Measurements from ENCODE around the gene DYNLRB2.

Gene DYNLRB2

DNA sequence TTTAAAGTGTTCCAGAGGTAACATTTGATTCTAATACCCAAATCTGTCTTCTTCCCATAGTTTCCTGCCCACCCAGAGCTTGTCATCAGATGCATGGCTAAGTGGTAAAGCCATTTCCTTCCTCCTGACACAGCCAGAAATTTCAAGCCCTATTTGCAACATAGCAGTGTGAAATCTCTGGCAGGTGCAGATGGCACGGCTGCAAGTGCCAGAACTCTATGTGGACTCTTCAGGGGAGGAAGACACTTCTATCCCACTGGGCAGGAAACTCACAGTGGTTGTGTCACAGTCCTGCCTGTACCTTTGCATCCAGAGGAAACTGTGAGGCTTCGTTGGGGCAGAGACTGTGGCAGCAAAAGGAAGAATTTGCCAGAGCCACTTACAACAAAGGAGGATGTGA is 13.2 kb downstream of the DYNLRB2 start:
- no peak for DNase-seq

DNA sequence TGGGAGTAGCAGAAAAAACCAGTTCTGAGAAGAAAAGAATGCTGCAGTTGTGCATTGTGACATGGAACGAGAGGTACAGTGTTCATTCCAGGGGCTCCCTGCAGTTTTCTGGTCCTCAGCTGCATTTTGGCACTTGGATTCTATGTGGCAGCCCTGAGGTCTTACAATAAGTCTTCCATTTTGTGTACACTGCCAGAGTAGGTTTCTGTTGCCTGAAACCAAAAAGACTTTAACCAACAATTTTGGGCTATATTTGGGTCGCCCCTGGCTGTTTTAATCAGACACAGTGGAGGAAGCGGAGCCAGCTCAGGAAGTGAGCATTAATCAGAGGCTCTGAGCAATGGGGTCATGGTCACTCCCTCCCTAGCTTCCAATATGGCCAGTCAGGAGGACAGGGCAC is 15.7 kb downstream of the DYNLRB2 start:
- no peak for DNase-seq

DNA sequence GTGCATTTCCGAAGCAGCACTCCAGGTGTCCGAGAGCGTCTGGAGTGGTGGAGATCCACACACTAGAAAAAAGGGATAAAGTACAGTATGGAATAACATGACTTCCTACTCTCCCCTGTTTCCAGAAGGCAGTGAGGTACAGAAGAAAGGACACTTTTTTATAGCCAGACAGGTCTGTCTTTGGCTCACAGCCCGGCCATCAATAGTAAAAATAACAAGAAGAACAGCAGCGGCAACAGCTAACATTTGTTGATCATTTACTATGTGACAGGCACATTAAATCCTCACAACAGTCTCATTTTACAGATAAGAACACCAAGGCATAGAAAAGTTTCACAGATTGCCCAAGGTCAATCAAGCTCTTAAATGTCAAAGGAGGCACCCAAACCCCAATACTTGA is 16.2 kb downstream of the DYNLRB2 start:
- no peak for DNase-seq

DNA sequence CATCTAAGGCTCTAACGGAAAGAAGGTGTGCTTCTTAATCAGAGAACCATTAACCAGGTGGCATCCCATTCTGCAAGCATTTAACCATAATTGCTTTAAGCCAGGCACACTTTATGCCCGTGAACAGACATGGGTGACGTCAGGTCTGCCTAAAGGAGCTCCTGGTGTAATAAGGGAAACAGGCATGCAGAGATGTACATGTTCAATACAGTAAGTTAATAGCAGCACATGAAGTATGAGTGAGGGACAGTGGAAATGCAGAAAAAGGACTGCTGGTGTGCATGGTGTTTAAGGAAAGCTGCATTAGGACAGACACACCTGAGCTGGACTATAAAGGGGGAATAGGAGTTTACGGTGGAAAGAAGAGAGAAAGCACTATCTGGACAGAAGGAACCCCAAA is 18.6 kb downstream of the DYNLRB2 start:
- DNase-seq: no peak

DNA sequence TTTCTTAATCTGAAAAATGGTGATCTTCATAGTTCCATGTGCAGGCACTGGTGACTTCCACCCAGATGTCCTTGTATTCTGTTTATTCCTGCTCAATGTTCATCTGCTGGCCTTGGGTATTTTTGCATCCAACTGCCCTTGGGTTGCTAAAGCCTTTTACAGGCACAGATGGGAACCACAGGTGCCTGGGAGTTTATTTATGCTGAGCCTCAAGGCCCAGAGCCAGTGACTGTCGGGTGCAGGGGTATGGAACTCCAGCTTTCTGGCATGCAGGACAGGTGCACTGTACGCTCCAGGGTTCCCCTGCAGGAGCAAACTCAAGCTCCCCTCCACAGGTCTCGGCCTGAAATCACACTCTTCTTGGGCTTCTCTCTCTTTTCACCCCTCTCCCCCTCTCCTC is 22.3 kb downstream of the DYNLRB2 start:
- no peak for DNase-seq

DNA sequence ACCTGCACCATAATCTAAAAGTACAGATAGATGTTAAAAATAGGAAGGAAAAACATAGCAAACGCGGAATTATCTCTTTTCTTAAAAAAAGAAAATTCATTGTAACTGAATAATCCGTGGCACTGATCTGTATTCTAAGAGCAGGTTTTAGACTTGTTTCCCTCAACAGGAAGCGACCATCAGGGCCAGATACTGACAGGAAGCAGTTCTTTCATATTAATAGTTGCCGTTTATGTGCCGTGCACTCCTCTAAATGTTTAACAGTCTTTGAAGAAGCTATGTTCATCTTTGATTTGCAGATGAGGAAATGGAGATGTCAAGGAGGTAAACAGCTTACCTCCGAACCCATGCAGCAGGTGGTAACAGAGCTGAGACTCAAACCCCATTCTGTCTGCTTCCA is 23.6 kb downstream of the DYNLRB2 start:
- DNase-seq: no peak

DNA sequence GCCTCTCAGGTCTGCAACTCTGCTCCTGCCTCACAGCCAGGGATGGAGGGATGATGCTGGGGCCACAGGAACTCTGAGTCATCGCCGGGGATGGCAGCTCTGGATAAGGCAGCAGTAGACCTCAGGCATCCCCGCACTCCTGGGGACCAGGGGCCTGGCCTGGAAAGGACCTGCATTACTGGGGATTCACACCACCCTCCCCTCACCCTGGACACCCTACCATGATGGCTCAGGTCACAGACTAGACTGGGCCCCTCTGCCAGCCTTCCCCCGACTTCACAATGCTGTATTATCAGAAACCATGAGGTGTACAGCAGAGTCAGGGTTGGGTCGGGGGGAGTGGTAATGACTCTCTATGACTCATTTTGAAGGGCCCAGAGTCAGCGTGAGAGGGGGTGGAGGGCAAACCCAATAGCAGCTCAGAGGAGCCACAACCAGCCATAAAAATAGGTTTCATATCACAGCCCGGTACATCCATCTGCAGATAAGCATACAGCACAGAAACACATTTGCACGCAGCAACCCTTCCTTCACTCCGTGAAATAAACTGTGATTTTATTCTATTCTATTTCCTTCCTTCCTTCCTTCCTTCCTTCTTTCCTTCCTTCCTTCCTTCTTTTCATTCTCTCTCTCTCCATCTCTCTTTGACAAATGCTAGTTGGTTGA is 28.8 kb downstream of the DYNLRB2 start:
- DNase-seq: no peak

DNA sequence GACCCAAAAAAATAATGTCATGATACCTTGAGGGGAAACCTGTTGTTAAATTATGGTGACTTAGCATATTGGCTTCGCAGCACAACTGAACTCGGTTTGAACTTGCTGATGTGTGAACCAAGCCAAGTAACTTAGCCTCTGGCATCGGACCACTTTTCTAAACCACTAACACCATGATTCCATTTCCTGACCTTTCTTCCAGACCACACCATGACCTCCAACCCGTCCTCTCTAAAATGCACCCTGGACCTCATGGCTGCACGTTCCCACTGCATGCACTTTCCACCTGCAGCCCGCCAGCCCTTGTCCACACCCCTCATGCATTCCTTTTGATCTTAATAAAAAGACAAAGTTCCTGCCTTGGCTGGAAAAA is 29.3 kb downstream of the DYNLRB2 start:
- DNase-seq: no peak

DNA sequence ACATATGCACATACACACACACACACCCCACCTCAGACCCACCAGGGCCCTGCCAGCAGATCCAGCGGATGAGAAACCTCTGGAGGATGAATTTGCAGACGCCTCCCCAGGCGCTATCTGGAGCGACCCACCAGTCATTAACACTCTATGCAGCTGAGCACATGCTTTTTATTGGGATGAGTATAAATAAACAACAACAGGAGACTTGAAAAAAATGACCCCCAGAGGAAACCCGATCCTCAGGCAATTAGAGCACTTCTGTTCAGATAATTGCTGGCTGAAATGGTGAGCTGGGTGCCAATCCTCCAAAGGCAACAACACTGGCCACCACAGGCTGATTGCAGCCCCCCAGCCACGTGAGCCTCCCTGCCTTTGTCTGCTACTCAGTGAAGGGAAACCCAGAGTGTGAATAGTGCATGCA is 32.9 kb downstream of the DYNLRB2 start:
- DNase-seq: no peak

DNA sequence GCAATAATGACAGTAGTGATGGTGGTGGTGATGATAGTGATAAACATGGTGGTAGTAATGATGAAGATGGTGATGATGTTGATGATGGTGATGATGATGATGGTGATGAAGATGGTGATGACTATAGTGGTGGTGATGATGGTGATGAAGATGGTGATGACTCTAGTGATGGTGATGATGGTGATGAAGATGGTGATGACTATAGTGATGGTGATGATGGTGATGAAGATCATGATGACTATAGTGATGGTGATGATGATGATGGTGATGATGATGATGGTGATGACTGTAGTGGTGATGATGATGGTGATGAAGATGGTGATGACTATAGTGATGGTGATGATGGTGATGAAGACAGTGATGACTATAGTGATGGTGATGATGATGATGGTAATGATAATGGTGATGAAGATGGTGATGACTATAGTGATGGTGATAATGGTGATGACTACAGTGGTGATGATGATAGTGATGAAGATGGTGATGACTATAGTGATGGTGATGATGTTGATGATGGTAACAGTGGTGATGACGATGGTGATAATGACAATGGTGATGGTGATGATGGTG is 35.6 kb downstream of the DYNLRB2 start:
- DNase-seq: no peak

DNA sequence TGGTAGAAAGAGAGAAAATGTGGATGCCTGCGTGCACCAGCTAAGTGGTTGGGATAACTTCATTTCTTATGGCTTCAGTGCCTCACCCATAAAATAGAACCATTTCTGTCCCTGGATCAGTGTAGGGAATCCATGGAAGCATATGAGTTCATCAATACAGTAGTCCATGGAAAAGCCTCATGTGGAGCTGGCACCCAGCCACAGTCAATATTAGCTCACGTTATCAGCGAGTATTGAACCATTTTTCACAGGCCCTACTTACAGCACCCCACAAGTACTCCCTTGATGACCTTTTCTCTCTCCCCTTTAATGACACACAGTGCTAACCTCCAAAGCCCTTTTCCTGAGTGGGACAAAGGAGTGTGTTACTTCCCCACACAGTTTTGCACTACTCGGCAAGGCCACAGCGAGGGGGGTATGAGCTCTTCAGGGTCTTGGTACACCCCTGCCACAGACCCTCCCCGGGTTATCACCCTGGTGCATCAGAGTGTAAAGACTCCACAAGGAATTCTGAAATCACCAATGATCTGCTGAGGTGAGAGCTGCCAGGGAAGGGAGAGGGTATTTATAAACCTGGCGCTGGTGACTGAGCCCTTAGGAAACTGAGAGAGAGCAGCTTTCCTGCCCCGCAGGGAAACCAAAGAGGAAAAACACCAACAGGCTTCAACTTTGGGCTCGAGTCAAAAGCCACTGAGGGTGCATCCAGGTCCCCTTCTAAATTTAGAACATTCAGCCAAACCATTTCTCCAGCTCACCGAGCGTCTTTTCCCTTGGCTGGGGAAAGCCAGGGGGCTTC is 36.9 kb downstream of the DYNLRB2 start:
- no peak for DNase-seq

DNA sequence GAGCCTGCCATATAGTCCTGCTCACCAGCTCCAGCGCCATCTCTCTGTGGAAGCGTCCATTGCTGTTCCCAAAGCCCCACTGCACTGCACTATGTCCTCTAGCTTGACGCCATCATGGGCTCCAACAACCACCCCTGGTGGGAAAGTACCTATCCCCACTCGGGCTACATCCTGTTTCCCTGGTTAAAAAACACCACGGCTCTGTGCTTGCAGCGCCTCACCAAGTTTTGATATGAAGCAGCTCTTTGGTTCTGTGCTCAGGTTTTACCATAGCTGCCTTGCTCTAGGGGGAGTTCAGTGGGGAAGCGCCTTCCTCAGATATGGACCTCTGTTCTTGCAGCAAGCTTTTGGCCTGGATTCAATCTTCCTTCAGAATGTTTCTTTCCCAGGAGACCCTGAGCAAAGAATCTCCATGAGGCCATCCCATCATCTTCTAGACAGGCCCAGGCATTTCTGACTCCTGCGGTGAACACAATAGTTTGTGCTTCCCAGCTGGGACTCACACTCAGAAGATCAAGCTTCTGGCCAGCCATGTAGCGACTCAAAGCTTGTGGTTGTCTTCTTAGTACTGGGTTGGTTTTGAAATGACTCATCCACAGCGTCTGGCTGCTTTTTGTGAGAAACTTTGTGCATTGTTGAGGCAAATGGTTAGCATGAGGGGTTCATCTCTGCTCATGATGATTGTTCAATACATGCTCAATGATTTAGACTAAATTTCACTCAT is 39.5 kb downstream of the DYNLRB2 start:
- DNase-seq: no peak

DNA sequence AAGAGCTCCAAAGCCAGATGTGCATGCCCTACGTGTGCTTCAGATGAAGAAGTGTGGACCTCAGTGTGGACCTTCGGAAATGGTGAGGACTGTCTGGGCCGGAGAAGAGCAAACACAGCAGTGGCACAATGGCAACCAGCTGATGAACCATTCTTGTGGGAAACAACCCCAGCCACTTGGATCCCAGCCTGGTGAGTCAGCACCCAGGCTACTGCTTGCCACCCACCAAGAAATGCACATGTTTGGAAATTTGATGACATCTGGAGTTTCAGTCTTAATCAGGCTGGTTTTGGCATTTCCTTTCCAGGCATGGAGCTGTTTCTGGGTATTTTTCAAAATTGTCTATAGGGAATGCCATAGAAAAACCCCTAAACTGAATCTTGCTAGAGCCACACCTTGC is 42.7 kb downstream of the DYNLRB2 start:
- DNase-seq: no peak

DNA sequence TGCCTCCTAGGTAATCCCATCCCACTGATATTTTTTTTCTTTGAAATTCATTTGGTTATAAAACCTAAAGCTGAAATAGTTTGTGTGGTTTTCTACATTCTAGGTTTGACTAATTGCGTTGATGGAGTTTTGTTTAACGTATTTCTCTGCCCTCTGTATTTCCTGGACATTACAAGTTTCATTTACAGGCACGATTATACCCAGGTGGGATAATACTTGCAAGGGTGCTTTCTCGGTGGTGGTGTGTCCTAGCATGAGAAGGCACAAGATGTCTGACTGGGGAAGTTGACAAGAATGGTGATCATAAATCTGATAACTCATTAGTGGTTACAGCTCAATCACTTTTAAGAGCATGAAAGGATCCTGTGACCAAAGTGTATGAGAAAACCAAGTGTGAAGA is 45.0 kb downstream of the DYNLRB2 start:
- no peak for DNase-seq

DNA sequence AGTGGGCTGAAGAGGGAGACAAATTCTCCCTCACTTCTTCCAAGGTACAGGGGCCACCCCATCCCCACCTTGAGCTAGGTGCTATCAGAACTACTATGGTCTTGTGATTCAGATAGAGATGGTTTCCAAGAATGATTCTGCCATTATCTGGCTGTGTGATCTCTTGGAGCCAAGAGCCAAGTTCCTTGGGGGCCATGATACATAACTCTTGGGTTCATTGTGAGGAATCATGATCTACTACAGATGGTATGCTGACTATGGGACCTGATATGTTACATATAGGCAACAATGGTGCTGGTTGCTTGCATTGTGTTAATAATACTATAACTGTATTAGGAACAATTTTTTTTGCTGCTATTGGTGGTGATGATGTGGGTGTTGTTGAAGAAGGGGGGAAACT is 45.7 kb downstream of the DYNLRB2 start:
- DNase-seq: no peak

DNA sequence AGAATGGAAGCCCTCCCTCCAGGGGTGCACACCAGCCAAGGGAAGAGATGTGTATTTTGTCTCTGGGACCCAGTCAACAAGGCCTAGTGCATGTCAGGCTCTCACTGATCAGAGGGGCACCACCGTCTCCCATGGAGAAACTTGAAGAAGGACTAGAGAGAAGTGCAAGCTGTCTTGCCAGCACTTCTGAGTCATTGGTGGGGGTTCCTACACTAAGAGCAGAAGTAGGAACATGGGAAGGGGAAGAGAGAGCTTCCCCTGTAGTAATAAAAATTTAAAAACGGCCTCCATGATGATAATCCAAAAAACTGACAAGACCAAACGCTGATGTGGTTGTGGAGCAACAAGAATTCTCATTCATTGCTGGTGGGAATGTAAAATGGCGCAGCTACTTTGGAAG is 46.3 kb downstream of the DYNLRB2 start:
- no peak for DNase-seq

DNA sequence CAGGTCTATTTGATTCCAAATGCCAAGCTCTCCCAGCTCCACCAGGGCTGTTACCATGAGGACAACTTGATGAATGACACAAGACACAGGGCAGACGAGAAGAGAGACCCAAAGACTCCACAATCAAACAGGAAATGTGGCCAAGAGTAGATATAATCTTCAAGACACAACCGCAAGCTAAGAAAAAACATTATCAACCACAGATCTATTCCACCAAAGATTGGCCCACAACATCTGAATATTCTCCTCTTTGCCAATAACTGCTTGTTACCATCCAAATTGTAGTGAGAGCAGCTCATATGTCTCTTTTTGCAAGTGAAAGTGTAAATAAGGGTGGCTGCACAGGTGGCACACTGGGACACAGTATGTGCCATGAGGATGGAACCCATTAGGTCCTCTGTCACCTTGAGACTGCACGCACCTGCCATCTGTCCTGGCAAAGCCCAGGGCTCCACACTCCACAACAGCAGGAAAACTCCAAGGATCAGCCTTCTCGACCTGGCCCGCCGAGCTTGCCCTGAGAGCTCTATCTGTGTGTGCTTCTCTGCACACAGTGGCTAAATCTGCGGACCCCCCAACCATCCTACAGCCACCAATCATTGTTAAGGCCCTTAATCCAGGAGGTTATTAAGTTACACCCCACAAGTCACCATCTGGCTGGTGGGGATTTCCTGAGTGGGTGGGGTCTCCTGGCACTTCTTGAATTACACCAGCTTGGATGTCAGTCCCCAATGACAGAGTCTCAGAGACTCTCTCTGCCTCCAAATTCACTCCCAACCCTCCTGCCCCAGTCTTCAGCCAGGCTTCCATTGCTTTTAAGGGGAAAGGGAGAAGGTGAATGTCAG is 50.5 kb downstream of the DYNLRB2 start:
- no peak for DNase-seq

DNA sequence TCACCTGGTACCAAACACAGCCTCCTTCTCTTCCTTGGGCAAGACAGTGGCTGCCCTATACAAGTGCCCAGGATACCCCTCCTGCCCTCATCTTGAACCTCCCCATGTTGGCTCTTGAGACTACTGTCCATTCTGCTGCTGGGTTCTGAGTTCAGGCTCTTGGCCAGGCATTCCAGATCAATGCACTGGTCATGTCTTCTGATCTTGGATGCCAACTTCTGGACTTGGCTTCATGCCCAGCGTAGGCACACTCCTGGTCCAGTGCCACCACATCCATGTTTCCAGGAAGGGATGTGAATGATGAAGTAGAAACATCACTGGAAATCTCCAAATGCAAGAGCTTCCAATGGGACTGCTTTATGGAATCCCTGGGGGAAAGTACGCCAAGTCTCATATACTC is 51.5 kb downstream of the DYNLRB2 start:
- DNase-seq: no peak

DNA sequence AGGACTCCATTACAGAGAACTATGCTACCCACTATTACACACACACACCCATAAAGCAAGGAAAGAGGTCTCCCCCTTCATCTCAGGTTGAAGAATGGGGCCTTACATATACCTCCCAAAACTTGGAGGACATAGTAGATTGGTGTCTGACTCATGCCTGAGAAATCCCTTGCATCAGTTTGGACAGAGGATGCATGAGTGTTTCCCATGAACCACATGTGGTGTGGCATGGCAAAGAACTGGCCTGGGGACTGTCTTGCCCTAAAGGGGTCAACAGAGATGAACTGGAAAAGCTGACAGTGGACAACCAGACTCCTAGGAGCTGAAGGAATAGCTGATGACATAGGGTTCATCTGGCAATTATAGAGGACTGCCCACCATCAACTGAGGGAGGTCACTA is 54.0 kb downstream of the DYNLRB2 start:
- no peak for DNase-seq

DNA sequence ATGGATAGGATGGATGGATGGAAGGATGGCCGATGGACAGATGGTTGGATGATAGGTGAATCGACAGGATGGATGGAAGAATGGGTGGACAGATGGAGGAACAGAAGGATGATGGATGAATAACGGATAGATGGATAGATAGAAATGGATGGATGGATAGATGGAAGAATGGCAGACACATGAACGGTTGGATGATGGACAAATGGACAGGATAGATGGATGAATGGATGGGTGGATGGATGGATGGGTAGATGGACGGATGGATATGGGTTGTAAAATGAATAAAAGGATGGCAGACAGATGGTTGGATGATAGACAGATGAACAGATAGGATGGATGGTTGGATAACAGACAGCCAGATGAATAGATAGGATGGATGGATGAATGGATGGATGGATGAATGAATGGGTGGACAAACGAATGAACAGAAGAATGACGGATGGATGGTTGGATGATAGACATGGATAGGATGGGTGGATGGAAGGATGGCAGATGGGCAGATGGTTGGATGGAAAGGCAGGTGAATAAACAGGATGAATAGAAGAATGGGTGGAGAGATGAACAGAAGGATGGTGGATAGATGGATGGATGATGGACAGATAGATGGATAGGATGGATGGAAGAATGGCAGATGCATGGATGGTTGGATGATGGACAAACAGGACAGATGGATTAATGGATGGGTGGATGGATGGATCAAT is 55.9 kb downstream of the DYNLRB2 start:
- no peak for DNase-seq

DNA sequence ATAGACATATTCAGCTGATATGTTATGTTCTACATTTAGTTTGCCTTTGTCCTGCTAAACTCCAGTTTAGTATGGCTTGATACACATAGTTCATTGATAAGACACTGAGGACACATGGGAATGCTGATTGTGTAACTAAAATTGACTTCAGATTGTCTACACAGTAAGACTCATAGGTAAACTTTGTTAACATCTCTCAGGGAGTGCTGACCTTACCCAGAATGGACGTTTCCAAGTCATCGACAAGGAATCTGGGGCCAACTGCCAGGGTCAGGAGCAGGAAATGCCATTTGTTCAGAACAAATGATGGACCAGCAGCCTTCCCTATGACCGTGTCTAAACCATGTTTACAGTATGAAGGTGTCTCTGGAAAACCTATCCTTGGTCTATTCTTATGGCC is 58.7 kb downstream of the DYNLRB2 start:
- DNase-seq: no peak

Data from NCI-H2081 (cell line).